Panc1 (cell line): Measurements from ENCODE around the gene PXMP2. TPM values are rescaled to one million over a fixed set of nuclear protein-coding genes. Genes with fewer than 3 reads are reported as not detected.

ENCODE experiments used
- ATAC-seq: fragments of 200-7000 bp; cut with Tn5 transposase; 2 replicates; pipeline ENCODE4 v1.9.1; 2020; ENCODE audit warnings: mild to moderate bottlenecking, moderate library complexity
- BruUV-seq: library from RNA; stranded (reverse); fragments of 400-500 nt; replicated peaks from 2 replicates; lab custom pipeline; 2021; lab: Mats Ljungman, UMichigan
- CTCF ChIA-PET: fragments of 300-600 bp; sonication (Branson Sonifier 250); formaldehyde crosslinking; loops from one replicate; lab custom pipeline; 2022; ENCODE audit warnings: antibody characterized with exemption; lab: Charles Lee
- POLR2A ChIA-PET: fragments of 300-600 bp; sonication (Branson Sonifier 250); formaldehyde crosslinking; loops from one replicate; lab custom pipeline; 2022; ENCODE audit warnings: antibody characterized with exemption; lab: Charles Lee
- DNase-seq: peaks from one replicate; pipeline ENCODE4 v3.0.0-alpha.2; 2010; ENCODE audit warnings: low read depth, low spot score
- H3K27ac ChIP-seq: 2 replicates; pipeline ENCODE4 v1.5.1; 2011; ENCODE audit warnings: mild to moderate bottlenecking, low read length, inconsistent platforms
- H3K27me3 ChIP-seq: fragments of 200-500 bp; sonication (Bioruptor generic); 2 replicates; pipeline ENCODE4 v1.6.0; 2014; ENCODE audit warnings: low read length, inconsistent platforms; ENCODE audit not compliant: control insufficient read depth, insufficient read depth
- H3K36me3 ChIP-seq: fragments of 200-500 bp; sonication (Bioruptor generic); 2 replicates; pipeline ENCODE4 v1.5.1; 2014; ENCODE audit warnings: inconsistent platforms, mild to moderate bottlenecking, low read length, moderate library complexity; ENCODE audit not compliant: control insufficient read depth, insufficient read depth
- H3K4me1 ChIP-seq: 2 replicates; pipeline ENCODE4 v1.5.1; 2011; ENCODE audit warnings: inconsistent platforms, mild to moderate bottlenecking, low read length, moderate library complexity; ENCODE audit not compliant: control insufficient read depth, insufficient read depth
- H3K4me3 ChIP-seq, 2 experiments: 2 replicates each; pipeline ENCODE4 v1.5.1; 2011 to 2012; ENCODE audit warnings: low read depth in 2 of 2, low read length in 2 of 2, mild to moderate bottlenecking in 2 of 2, inconsistent platforms in 1 of 2, moderate library complexity in 1 of 2
- H3K9me3 ChIP-seq: fragments of 200-500 bp; sonication (Bioruptor generic); 2 replicates; pipeline ENCODE4 v1.5.1; 2014; ENCODE audit warnings: low read depth, mild to moderate bottlenecking, inconsistent platforms, low read length, moderate library complexity; ENCODE audit not compliant: control insufficient read depth, insufficient read depth
- POLR2AphosphoS5 ChIP-seq: IDR thresholded peaks from 2 replicates; pipeline ENCODE4 v1.6.1; 2012; ENCODE audit warnings: mild to moderate bottlenecking, low read depth, low read length, moderate library complexity
- REST ChIP-seq, 2 experiments: IDR thresholded peaks; 2 replicates each; pipeline ENCODE4 v1.6.1; 2011 to 2012; ENCODE audit warnings: low read depth in 2 of 2, control low read depth in 1 of 2, low read length in 1 of 2, mild to moderate bottlenecking in 1 of 2, moderate library complexity in 1 of 2; ENCODE audit not compliant: insufficient read depth in 1 of 2
- SIN3A ChIP-seq: IDR thresholded peaks from 2 replicates; pipeline ENCODE4 v1.6.1; 2012; ENCODE audit warnings: low read depth, mild to moderate bottlenecking, low read length, moderate library complexity, borderline replicate concordance; ENCODE audit not compliant: insufficient read depth
- TCF7L2 ChIP-seq: IDR thresholded peaks from 2 replicates; pipeline ENCODE4 v1.6.1; 2011; ENCODE audit warnings: mild to moderate bottlenecking, low read depth, low read length, inconsistent platforms
- in situ Hi-C: cut with HindIII; loops from 2 replicates; pipeline ENCODE4 v1.10.0; 2016; ENCODE audit warnings: low sequenced_read_pairs, low pct_unique_long_range_greater_than_20kb
- intact Hi-C: fragments of 100-400 bp; cut with micrococcal nuclease; formaldehyde crosslinking; loops from one replicate; pipeline ENCODE4 v1.10.0; 2022; ENCODE audit not compliant: unreplicated experiment
- total RNA-seq: library from RNA; stranded (reverse); gene quantifications from one replicate; pipeline ENCODE4 v1.2.1, GENCODE V29; 2021; ENCODE audit not compliant: unreplicated experiment
- TF ChIP-seq, protein P1 (sequence below): fragments of 450-650 bp; IDR thresholded peaks from 2 replicates; pipeline ENCODE4 v1.5.1; 2017; ENCODE audit warnings: mild to moderate bottlenecking

Gene PXMP2
- total RNA-seq, 1 experiment from 2014 or later, result 21.3 TPM

DNA sequence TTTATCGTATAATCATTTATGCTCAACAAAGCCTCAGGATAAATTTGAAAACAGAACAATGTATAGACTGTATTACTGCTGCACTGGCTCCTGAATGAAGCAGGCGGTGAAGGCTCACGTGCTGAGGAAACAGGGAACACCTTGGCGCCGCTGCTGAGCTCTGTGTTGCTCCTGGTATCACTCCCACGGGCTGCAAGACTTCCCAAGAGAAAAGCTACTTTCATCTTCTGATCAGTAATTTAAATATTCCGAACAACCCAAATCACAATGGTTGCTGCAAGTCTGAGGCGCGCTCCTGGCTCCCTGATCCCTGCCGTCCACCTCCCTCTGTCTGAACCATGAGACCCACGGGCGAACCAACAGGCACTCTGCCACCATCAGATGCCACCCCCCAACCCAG is 39.0 kb downstream of the PXMP2 start:
- BruUV-seq, result TSS peak; percentile 53
- DNase-seq (no peak), ATAC-seq (no peak)
- no peak for TF ChIP-seq TCF7L2
- 0 out of 2 replicates have a peak, but pooled peaks have one; percentile 34 for TF ChIP-seq POLR2AphosphoS5
- POLR2A ChIA-PET, result no interaction called here
- Histone ChIP-seq H3K4me1 (peaks cover 13% of the 10 kb centered on the region), H3K9me3 (no peaks in the 10 kb centered on the region), H3K27ac (no peak overlapping the region), H3K36me3 (peaks cover 25% of the 10 kb centered on the region), H3K4me3 (no peak overlapping the region), H3K27me3 (no peaks in the 10 kb centered on the region)
- intact Hi-C loops, result no loop called here
- CTCF ChIA-PET, result no interaction called here
- in situ Hi-C loops, result no loop called here

- CTCF ChIA-PET, result no interaction called here
- DNase-seq (no peak), ATAC-seq (no peak)
- intact Hi-C loops (no loop called here), in situ Hi-C loops (no loop called here)
- TF ChIP-seq TCF7L2 (no peak), REST (IDR thresholded peaks at IDR 0.05; ENCODE audit: insufficient read depth in 1 of 2, low read depth in 2 of 2, low read length in 1 of 2) (no peak), POLR2AphosphoS5 (no peak), SIN3A (no peak)
- TF ChIP-seq, protein P1, sequence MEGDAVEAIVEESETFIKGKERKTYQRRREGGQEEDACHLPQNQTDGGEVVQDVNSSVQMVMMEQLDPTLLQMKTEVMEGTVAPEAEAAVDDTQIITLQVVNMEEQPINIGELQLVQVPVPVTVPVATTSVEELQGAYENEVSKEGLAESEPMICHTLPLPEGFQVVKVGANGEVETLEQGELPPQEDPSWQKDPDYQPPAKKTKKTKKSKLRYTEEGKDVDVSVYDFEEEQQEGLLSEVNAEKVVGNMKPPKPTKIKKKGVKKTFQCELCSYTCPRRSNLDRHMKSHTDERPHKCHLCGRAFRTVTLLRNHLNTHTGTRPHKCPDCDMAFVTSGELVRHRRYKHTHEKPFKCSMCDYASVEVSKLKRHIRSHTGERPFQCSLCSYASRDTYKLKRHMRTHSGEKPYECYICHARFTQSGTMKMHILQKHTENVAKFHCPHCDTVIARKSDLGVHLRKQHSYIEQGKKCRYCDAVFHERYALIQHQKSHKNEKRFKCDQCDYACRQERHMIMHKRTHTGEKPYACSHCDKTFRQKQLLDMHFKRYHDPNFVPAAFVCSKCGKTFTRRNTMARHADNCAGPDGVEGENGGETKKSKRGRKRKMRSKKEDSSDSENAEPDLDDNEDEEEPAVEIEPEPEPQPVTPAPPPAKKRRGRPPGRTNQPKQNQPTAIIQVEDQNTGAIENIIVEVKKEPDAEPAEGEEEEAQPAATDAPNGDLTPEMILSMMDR, result no peak
- H3K27ac ChIP-seq, result no peak overlapping the region
- no peaks in the 10 kb centered on the region for H3K9me3 ChIP-seq
- no peaks in the 10 kb centered on the region for H3K27me3 ChIP-seq
- H3K4me1 ChIP-seq, result peaks cover 13% of the 10 kb centered on the region
- no TSS peak for BruUV-seq
- POLR2A ChIA-PET, result no interaction called here
- no peak overlapping the region for H3K4me3 ChIP-seq
- peaks cover 25% of the 10 kb centered on the region for H3K36me3 ChIP-seq
These were observed 39.9 kb downstream of the PXMP2 start for GRCh38 chr12:132727091-132727794.

- peaks cover 25% of the 10 kb centered on the region for H3K36me3 ChIP-seq
- TF ChIP-seq TCF7L2, result no peak
- TF ChIP-seq POLR2AphosphoS5, result no peak
- no peak for TF ChIP-seq SIN3A
- TF ChIP-seq, protein P1, result no peak
- no peak for TF ChIP-seq REST (IDR thresholded peaks at IDR 0.05; ENCODE audit: insufficient read depth in 1 of 2, low read depth in 2 of 2, low read length in 1 of 2)
- POLR2A ChIA-PET, result no interaction called here
- DNase-seq (no peak), ATAC-seq (no peak)
- CTCF ChIA-PET, result no interaction called here
- H3K9me3 ChIP-seq, result no peaks in the 10 kb centered on the region
- in situ Hi-C loops (no loop called here), intact Hi-C loops (no loop called here)
- no peak overlapping the region for H3K27ac ChIP-seq
- H3K4me3 ChIP-seq, result no peak overlapping the region
- H3K4me1 ChIP-seq, result peaks cover 10% of the 10 kb centered on the region
- H3K27me3 ChIP-seq, result no peaks in the 10 kb centered on the region
- BruUV-seq, result no TSS peak
These were observed 41.1 kb downstream of the PXMP2 start for GRCh38 chr12:132728502-132728901.
